Thyroid gland (tissue), 4 donors: ENCODE measurements around the gene RPL18. TPM values are rescaled to one million over a fixed set of nuclear protein-coding genes. Genes with fewer than 3 reads are reported as not detected.

Experiments used
- DNase-seq, 2 donors: peaks; one replicate each; pipeline ENCODE4 v3.0.0-alpha.2; 2019
- H3K27ac ChIP-seq, 3 donors: fragments of 200-600 bp; sonication (generic); 1 replicate in 2 of 3; 2 replicates in 1 of 3; pipeline ENCODE4 v1.5.1; 2016 to 2019; ENCODE audit warnings: mild to moderate bottlenecking in 1 of 3, moderate library complexity in 1 of 3
- H3K27me3 ChIP-seq: fragments of 200-600 bp; sonication (generic); one replicate; pipeline ENCODE4 v1.5.1; 2019
- H3K36me3 ChIP-seq, 2 donors: fragments of 200-600 bp; sonication (generic); one replicate each; pipeline ENCODE4 v1.5.1; 2016 to 2019
- H3K4me1 ChIP-seq, 2 donors: fragments of 200-600 bp; sonication (generic); one replicate each; pipeline ENCODE4 v1.5.1; 2017 to 2019
- H3K4me3 ChIP-seq, 3 donors: fragments of 200-600 bp; sonication (generic); replicated peaks in 1 of 3; 1 replicate in 2 of 3; 2 replicates in 1 of 3; pipeline ENCODE4 v1.5.1; 2016; ENCODE audit warnings: mild to moderate bottlenecking in 1 of 3
- H3K9me3 ChIP-seq: fragments of 200-600 bp; sonication (generic); one replicate; pipeline ENCODE4 v1.5.1; 2017
- POLR2A ChIP-seq, 2 donors: fragments of 450-650 bp; IDR thresholded peaks; one replicate each; pipeline ENCODE4 v1.6.1; 2017; ENCODE audit warnings: antibody characterized with exemption in 2 of 2, mild to moderate bottlenecking in 2 of 2, moderate library complexity in 1 of 2
- WGBS, 2 donors: methylation state at CpG; one replicate each; pipeline ENCODE4 v1.1.5; 2017; 5-methylcytosine and 5-hydroxymethylcytosine counted together
- intact Hi-C: fragments of 100-400 bp; cut with DNase I; formaldehyde crosslinking; loops from one replicate; pipeline ENCODE4 v1.15.1; 2023
- total RNA-seq, 4 donors: library from RNA; depleted of rRNA; stranded (reverse); fragments of >200 nt; gene quantifications; one replicate each; pipeline ENCODE4 v1.2.3, GENCODE V29; 2016
- TF ChIP-seq, protein P1 (sequence below), 6 experiments: fragments of 200-600 bp in 3 of 6; fragments of 450-650 bp in 3 of 6; sonication (generic) in 3 of 6; IDR thresholded peaks; one replicate each; pipeline ENCODE4 v1.5.1; 2016 to 2019; ENCODE audit warnings: antibody characterized with exemption in 6 of 6, mild to moderate bottlenecking in 2 of 6, inconsistent platforms in 1 of 6, moderate library complexity in 1 of 6

RPL18 gene
- total RNA-seq, 4 donors from 2014 or later, result 1,845 to 2,426 (median 1,951) TPM

DNA sequence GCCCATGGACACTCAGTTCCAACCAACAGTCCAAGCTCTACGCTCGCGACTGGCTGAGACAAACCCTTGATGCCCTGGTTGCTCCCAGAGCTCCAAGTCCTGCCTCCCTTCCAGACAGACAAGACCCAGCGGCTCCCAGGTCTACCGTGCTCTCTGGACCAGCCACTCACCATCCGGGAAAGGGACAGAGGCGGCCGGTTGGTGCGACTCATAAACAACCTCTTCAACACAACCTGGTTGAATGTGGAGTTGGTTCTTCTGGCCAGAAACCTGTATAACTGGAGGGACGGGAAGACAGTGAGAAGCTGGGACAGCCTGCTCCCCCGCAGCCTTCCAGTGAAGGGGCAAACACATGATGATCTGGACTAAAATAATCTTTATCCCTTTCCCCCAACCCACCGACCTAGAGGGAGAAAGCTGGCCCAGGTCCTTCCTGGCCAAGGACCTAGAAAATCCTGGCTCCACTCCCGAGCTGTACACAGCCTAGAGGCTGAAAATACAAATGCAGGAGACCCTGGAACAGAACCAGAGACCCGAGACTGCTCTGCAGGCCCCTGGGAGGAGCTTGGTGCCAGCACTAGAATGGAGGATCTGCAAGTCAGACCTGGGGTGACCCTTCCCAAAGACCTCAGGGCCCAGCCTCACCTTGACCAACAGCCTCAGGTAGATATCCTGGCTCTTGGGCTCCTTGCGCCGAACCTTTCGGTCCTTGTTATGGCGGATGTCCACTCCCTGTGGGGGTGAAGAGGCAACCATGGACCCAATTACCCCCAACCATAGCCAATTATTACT, 1.6 kb downstream of the RPL18 start:
- peak in 1 of 2 donors; percentile 18 for DNase-seq
- Histone ChIP-seq H3K4me1 (peaks cover 15 to 27% of the 10 kb centered on the region in 2 donors), H3K36me3 (peaks cover 25 to 26% of the 10 kb centered on the region in 2 donors), H3K4me3 (peak overlapping the region in 1 of 3 donors; percentile 58), H3K9me3 (no peaks in the 10 kb centered on the region), H3K27me3 (no peaks in the 10 kb centered on the region), H3K27ac (peak overlapping the region in 1 of 3 donors; percentile 82)
- WGBS, 2 donors, result 63 to 67% methylated on average over 16 to 18 of the region's 18 CpGs
- TF ChIP-seq, protein P1, sequence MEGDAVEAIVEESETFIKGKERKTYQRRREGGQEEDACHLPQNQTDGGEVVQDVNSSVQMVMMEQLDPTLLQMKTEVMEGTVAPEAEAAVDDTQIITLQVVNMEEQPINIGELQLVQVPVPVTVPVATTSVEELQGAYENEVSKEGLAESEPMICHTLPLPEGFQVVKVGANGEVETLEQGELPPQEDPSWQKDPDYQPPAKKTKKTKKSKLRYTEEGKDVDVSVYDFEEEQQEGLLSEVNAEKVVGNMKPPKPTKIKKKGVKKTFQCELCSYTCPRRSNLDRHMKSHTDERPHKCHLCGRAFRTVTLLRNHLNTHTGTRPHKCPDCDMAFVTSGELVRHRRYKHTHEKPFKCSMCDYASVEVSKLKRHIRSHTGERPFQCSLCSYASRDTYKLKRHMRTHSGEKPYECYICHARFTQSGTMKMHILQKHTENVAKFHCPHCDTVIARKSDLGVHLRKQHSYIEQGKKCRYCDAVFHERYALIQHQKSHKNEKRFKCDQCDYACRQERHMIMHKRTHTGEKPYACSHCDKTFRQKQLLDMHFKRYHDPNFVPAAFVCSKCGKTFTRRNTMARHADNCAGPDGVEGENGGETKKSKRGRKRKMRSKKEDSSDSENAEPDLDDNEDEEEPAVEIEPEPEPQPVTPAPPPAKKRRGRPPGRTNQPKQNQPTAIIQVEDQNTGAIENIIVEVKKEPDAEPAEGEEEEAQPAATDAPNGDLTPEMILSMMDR (IDR thresholded peaks at IDR 0.05), result no peak
- TF ChIP-seq POLR2A (IDR thresholded peaks at IDR 0.05), result no peak
- intact Hi-C loops, result no loop called here

DNA sequence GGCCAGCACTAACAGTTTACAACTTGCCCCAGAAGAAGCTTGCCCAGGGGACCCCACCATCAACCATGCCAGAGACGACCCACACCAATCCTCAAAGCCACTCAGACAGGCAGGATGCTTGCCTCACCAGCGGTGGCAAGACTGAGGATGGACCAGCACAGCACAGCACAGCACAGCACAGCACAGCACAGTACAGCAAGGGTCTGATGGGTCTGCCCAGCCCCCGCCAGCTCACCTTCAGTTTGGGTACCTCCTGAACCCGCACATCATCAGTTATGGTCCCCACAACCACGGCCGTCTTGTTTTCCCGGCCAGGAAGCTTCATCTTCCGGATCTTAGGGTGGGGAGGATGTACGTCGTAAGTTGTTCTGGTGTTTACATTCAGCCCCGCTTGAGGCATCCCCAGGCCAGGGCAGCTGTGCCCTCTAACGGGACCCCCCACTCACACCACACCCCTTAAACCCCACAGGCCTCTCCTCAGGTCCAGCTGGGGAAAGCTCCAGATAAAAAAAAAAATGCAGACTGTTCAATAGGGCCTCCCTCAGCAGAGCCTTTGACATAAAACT, 2.4 kb downstream of the RPL18 start:
- Histone ChIP-seq H3K27me3 (no peaks in the 10 kb centered on the region), H3K27ac (no peak overlapping the region), H3K4me3 (no peak overlapping the region), H3K36me3 (peaks cover 25 to 26% of the 10 kb centered on the region in 2 donors), H3K4me1 (peaks cover 15 to 27% of the 10 kb centered on the region in 2 donors), H3K9me3 (no peaks in the 10 kb centered on the region)
- DNase-seq, result no peak
- intact Hi-C loops, result no loop called here
- 80 to 87% methylated on average over 10 to 12 of the region's 12 CpGs for WGBS, 2 donors
- TF ChIP-seq, protein P1 (IDR thresholded peaks at IDR 0.05), result no peak
- TF ChIP-seq POLR2A (IDR thresholded peaks at IDR 0.05), result no peak

DNA sequence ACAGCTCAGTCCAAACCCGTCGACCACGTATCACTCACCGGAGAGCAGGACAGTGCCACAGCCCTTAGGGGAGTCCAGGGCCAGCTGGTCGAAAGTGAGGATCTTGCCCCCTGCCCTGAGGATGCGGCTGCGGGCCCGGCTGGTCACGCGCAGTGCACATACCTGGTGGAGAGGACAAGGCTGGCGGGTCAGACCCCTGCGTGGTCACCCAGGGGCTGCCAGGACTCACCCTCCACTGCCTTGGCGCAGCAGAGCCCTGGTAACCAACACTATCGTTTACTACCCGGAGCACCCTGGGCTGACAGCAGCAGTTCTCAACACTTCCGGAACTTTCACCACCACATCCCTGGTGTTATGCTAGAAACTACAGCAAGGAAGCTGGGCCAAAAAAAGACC, 2.9 kb downstream of the RPL18 start:
- 82 to 90% methylated on average over 7 to 10 of the region's 16 CpGs for WGBS, 2 donors
- no peak overlapping the region for H3K4me3 ChIP-seq
- H3K27ac ChIP-seq, result no peak overlapping the region
- no peaks in the 10 kb centered on the region for H3K9me3 ChIP-seq
- intact Hi-C loops, result no loop called here
- TF ChIP-seq, protein P1 (IDR thresholded peaks at IDR 0.05), result no peak
- no peak for TF ChIP-seq POLR2A (IDR thresholded peaks at IDR 0.05)
- H3K27me3 ChIP-seq, result no peaks in the 10 kb centered on the region
- DNase-seq, result no peak
- H3K36me3 ChIP-seq, result peaks cover 25 to 26% of the 10 kb centered on the region in 2 donors
- peaks cover 15 to 27% of the 10 kb centered on the region in 2 donors for H3K4me1 ChIP-seq

DNA sequence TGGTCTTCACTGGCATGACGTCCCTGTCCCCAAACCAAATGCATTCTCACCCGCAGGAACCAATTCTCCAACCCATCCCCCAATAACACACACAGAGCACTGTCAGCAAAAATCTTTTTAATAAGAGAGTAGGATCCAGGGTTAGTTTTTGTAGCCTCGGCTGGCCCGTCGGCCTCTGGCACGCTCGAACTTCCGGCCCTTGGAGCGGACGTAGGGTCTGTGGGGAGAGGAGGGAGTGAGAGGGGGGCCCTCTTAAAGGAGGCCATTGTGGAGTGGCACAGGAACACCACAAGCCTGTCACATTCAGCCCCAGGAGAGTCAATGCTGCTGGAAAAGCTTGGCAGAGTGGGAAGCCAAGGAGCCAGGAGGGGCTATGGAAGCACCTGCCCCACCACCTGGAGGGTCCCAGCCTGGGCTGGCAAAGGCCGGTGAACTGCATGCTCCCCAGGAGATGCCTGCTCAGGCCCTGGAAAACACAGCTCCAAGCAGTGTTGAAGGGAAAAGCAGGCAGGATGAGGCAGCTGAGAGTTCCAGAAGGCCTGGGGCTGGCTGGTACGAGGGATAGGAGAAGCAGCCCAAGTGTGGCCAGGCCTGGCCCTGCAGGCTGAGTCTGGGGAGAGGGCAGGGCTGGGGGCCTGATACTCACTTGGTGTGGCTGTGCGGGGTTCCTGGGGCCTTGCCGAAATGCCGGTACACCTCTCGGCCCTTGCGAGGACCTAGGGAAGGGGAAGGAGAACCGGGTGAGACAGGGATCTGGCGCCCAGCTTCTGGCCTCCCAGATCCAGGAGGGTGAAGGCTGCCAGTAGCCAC, 3.5 kb downstream of the RPL18 start:
- intact Hi-C loops, result no loop called here
- H3K27me3 ChIP-seq, result no peaks in the 10 kb centered on the region
- H3K4me1 ChIP-seq, result peaks cover 15 to 27% of the 10 kb centered on the region in 2 donors
- 74 to 81% methylated on average over 18 to 19 of the region's 19 CpGs for WGBS, 2 donors
- DNase-seq, result no peak
- H3K36me3 ChIP-seq, result peaks cover 25 to 26% of the 10 kb centered on the region in 2 donors
- H3K9me3 ChIP-seq, result no peaks in the 10 kb centered on the region
- no peak for TF ChIP-seq POLR2A (IDR thresholded peaks at IDR 0.05)
- TF ChIP-seq, protein P1 (IDR thresholded peaks at IDR 0.05), result no peak
- H3K27ac ChIP-seq, result no peak overlapping the region
- no peak overlapping the region for H3K4me3 ChIP-seq
